GM18909 (cell line): ENCODE measurements around the gene E2F7.
A peak's percentile ranks its signal among the peaks of the same experiment; 100 is the strongest.
"Not testable (repeated sequence)": the region's sequence is repeated elsewhere in the genome, so short reads cannot be mapped to it uniquely, and the experiment has no call there.

Source experiments
- ATAC-seq: cut with Tn5 transposase; IDR thresholded peaks from one replicate; pipeline ENCODE4 v1.9.1; 2021; ENCODE audit warnings: mild to moderate bottlenecking; ENCODE audit not compliant: unreplicated experiment, poor library complexity

The E2F7 gene, protein sequence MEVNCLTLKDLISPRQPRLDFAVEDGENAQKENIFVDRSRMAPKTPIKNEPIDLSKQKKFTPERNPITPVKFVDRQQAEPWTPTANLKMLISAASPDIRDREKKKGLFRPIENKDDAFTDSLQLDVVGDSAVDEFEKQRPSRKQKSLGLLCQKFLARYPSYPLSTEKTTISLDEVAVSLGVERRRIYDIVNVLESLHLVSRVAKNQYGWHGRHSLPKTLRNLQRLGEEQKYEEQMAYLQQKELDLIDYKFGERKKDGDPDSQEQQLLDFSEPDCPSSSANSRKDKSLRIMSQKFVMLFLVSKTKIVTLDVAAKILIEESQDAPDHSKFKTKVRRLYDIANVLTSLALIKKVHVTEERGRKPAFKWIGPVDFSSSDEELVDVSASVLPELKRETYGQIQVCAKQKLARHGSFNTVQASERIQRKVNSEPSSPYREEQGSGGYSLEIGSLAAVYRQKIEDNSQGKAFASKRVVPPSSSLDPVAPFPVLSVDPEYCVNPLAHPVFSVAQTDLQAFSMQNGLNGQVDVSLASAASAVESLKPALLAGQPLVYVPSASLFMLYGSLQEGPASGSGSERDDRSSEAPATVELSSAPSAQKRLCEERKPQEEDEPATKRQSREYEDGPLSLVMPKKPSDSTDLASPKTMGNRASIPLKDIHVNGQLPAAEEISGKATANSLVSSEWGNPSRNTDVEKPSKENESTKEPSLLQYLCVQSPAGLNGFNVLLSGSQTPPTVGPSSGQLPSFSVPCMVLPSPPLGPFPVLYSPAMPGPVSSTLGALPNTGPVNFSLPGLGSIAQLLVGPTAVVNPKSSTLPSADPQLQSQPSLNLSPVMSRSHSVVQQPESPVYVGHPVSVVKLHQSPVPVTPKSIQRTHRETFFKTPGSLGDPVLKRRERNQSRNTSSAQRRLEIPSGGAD

DNA sequence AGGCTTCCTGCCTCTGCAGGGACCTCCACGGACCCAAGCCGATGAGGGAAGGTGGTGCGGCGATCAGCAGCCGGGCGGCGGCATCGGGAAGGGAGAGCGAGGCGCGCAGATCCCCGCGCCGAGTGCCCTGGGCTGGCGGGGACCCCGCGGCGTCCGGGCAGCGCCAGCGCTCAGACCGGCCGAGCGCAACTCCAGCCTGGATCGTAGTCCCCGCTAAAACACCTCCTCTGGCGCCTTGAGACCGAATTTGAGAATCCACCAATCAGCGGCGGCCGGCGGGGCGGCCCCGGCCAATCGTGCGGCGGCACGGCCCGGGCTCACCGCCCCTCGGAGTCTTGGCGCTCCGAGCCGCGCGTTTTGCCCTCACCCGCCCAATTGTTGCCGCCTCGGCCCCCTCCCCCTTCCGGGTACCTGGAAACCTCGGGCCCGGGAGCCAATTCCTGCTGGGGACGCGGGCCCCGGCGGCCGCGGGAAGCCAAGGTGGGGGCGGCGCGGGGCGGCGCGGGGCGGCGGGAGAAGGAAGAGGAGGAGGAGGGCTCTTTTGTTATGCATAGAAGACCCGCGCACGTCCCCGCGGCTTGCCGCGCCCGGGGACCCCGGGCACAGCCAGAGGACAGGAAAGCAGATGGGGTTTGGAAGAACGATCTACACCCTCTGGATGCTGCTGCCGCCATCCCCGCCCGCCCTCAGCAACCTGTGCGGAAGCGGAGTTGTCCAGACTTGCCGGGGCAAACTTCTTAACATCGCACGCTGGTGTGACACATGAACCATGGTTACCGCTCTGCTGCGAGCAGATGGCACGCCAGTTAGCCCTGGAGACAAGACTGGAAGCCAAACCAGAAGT lies at the start of gene E2F7:
Gene E2F7 (minus strand): TSS at position 209 of the 844 bp plus-strand sequence. CDS start 934 bp downstream, outside the sequence.
- ATAC-seq: peak; percentile 70

DNA sequence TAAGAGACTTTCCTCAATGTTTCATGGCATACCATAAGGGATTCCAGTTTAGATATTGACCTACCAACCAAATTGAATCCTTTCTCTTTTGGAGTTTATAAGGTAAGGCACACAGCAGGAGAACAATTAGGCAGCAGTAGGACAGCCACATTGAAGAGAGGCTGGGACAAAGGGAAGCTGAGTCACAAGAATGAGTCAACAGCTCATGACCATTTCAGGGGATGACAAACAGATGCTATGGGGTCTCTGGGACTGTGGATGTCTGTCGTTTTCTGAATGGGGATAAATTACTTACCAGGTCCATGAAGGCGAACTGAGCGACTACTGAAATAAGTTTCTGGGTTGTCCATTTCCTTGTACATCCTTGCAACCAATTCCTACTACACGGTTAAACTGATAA lies 48.6 kb upstream of the E2F7 start:
- no peak for ATAC-seq

DNA sequence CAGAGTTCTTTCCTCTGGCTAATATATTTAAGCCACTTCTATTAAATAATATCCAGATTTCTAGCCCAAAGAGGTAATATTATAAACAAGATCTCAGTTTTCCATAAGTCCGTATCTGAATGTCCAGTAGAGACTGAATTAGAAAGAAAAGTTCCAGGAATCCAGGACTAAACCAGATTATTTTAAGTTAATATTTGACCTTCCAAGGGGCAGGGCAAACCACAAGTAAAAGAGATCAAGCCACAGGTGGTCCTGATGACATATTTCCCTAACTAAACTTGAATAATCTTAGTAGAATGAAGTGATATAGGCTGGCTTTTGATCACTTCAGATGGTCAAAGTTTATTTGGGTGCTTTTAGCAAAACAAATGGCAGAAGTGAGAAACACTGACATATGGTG lies 43.3 kb upstream of the E2F7 start:
- no peak for ATAC-seq

DNA sequence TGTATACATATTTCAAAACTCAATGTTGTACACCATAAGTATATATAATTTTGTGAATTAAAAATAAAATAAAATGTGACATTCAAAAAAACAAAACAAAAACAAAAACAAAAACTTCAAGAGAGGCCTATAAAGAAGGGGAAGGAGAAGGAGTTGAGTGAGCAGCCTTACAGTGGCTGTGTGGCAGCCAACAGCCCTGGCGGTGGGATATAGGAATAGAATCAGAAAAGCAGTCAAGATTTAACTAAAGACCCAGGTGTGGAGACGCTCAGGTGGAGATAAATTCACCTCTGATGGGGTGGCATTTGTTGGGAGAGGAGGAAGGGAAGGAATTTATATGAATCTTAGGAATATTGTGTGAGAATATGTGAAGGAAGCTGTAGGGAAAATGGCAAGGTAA lies 41.8 kb upstream of the E2F7 start:
- no peak for ATAC-seq

DNA sequence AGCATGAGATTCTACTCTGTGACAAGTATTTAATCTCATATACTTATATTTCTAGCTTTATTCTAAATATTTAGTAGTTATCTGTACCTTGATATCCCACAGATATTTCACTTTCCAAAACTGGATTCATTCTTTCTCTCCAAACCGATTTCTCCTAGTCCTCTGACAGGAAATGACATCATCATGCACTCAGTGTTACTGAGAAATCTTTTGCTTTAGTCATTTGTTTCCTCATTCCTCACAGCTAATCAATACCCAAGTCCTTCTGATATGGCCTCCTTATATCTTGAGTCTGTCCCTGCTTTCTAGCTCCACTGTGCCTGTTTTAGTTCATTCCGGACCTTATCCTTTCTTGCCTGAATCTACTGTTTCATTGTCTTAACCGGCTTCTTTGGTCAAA lies 39.4 kb upstream of the E2F7 start:
- ATAC-seq: no peak

DNA sequence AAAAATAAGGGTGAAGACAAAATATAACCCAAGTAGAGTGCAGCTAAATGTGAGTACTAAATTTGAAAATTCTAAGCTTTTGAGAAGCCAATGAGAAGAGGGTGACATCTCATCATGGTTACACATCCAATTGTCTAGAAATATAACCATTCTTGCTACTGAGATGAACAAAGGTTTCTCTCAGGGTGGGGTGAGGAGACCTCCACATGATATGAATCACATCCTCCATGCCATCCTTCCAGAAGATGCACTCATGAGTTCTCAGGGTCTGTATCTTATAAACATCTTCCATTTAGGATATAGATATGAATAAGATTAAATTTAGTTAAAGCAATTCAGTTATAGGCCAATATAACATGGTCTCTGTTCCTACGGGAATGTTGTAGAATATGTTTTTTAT lies 38.9 kb upstream of the E2F7 start:
- no peak for ATAC-seq

DNA sequence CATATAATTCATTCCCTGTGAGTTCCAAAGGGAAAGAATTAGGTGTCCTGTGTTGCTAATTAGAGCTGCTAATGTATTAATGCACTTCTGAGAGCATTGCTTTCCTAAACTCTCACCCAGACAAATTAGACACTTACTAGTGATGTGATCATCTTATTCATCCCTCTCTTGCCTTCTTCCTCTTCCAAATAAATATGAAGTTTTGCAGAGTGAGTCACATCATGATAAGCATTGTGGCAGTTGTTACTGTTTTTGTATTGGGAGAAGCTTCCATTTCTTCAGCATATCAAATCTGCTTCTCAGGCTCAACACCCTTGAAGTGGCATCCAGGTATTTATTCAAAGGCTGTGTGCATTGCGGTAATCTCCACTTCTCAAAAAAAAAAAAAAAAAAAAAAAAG lies 37.3 kb upstream of the E2F7 start:
- ATAC-seq: no peak

DNA sequence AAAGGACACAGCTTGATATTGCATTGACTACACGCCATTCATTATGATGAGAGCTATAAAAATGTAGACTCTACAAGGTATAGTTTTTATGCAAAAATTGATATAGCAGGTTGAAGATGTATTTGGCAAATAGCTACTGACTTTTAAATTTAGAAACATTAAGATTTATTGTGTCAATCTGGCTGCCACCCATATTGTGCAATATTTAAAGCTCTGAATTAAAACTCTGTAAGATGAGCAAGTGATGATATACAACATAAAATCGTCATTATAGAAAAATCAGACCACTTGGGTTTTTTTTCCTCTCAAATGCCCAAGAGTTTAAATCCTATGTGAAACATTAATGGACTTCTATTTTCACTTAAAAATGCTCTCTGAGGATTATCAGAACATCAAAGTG lies 36.8 kb upstream of the E2F7 start:
- ATAC-seq: no peak

DNA sequence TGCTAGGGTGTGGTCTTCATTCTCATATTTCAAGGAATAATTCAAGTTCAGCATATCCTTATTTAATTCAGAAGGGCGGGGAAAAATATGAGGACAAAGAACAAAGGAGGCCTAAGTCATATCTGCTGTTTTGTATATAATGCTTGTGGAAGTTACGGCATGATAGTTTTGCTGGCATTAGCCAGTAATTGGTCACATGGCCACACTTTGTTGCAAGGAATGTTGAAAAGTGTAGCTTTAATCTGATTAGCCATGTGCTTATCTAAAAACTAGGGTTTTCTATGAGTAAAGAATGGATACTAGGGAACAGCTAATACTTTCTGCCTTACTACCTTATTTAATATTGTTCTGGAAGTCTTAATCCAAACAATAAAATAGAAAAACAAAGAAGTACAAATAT lies 34.4 kb upstream of the E2F7 start:
- no peak for ATAC-seq

DNA sequence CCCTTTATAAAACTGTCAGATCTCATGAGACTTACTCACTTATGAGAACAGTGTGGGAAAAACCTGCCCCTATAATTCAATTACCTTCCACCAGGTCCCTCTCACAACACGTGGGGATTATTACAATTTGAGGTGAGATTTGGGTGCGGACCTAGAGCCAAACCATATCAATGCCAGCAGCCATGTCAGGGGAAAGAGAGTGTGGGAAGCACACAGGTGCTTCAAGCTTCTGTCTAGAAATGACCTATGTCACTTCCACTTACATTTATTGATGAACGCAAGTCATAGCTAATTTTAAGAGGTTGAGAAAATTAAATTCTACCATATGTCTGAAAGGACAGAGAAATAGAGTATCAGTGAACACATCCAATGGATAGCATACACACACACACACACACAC lies 32.5 kb upstream of the E2F7 start:
- no peak for ATAC-seq

DNA sequence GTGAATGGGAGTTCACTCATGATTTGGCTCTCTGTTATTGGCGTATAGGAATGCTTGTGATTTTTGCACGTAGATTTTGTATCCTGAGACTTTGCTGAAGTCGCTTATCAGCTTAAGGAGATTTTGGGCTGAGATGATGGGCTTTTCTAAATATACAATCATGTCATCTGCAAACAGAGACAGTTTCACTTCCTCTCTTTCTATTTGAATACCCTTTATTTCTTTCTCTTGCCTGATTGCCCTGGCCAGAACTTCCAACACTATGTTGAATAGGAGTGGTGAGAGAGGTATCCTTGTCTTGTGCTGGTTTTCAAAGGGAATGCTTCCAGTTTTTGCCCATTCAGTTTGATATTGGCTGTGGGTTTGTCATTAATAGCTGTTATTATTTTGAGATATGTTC lies 26.9 kb upstream of the E2F7 start:
- not testable (repeated sequence) for ATAC-seq

DNA sequence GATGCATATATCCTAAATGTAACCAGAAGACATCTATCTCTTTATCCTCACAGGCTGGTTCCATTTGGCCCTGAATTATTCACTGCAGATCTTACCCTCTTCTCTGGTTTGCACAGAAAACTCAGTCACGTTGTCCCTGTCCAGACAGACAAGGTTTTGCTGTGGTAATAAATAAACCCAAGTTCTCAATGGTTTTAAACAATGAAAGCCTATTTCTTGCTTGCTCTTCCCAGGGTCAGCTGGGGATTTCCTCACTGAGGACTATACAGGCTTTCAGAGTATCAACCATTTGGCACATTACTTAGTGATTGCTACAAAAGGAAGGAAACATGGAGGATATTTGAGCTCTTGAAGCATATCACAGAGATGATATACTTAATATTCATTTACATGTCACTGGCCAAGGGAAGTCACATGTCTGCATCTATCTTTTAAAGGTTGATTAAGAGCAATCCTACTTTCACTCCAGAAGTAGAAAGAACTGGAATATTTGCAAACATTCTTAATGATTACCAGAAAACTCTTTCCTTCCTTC lies 24.4 kb upstream of the E2F7 start:
- no peak for ATAC-seq

DNA sequence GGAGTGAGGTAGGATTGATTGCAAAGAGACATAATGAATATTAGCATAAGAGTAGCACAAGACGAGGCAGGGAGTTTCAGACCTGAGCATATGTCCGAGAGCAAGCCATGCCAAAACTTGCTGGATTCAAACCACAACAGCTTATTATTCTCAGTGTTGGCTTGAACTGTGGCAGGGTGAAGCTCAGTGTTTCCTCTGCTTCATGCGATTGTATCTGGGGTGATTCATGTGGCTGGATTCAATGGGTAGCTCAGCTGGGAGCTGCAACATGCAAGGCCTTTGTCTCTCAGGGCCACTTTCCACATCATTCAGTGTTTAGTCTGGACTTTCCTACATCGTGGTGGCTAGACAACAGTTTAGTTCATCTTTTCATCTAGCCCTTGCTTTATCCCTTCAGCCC lies 22.1 kb upstream of the E2F7 start:
- ATAC-seq: no peak

DNA sequence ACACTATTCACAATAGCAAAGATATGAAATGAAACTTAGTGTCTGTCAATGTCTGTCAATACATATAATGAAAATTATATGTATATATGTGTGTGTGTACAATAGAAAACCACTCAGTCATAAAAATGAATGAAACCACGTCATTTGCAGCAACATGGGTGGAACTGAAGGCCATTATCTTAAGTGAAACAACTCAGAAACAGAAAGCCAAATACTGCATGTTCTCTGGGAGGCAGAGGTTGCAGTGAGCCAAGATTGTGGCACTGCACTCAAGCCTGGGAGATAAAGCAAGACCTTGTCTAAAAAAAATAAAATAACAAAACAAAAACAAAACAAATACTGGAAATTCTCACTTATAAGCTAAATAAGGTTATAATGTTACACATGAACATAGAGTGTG lies 16.7 kb upstream of the E2F7 start:
- no peak for ATAC-seq

DNA sequence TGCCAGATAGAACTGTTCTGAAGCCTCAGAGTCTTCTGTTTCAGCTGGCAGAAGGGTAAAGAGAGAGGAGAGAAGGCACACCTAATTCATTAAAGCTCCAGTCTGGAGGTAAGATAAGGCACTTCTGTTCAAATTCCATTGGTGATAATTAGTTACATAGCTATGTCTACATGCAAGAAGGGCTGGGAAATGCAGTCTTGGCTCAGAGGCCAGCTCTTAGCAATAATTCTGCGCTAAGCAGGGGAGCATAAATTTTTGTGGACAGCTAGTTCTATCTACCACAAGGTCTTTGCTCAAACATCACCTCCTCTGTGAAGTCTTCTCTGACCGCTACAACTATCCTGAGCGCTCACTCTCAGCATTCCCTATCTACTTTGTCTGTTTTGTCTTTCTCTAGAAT lies 14.3 kb upstream of the E2F7 start:
- no peak for ATAC-seq

DNA sequence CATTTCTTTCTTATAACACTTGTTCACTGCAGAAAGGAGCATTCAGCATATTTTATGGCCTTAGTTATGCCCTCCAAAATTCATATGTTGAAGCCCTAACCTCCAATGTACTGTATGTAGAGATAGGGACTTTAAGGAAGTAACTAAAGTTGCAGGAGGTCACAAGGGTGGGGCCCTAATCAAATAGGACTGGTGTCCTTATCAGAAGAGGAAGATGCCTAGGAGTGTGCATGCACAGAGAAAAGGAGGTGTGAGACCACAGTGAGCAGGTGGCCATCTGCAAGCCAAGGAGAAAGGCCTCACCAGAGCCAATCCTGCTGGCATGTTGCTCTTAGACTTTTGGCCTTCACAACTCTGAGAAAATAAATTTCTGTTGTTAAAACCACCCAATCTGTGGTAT lies 12.9 kb upstream of the E2F7 start:
- no peak for ATAC-seq

DNA sequence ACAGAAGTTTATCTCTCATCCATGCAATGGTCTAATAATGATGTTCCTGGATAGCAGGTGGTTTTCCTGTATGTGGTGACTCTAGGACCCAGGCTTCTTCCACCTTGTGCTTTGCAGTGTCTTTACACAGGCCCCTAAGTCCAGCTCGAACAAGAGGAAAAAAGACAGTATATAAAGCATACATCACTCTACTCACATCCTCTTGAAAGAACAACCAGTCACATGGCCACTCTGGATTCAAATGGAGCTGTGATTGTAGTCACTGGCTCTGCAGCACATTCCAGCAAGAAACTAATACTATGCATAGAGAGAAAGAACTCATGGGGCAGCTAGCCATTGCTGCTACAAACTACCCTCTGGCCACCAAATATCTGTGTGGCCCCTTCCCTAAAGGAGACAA lies 11.5 kb upstream of the E2F7 start:
- no peak for ATAC-seq

DNA sequence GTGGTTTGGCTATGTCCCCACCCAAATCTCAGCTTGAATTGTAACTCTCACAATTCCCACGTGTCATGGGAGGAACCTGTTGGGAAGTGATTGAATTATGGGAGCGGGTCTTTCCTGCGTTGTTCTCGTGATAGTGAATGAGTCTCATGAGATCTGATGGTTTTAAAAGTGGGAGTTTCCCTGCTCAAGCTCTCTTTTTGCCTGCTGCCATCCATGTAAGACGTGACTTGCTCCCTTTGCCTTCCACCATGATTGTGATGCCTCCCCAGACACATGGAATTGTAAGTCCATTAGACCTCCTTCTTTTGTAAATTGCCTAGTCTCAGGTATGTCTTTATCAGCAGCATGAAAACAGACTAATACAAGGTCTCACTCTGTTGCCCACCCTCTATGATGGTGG lies 8.5 kb upstream of the E2F7 start:
- ATAC-seq: not testable (repeated sequence)

DNA sequence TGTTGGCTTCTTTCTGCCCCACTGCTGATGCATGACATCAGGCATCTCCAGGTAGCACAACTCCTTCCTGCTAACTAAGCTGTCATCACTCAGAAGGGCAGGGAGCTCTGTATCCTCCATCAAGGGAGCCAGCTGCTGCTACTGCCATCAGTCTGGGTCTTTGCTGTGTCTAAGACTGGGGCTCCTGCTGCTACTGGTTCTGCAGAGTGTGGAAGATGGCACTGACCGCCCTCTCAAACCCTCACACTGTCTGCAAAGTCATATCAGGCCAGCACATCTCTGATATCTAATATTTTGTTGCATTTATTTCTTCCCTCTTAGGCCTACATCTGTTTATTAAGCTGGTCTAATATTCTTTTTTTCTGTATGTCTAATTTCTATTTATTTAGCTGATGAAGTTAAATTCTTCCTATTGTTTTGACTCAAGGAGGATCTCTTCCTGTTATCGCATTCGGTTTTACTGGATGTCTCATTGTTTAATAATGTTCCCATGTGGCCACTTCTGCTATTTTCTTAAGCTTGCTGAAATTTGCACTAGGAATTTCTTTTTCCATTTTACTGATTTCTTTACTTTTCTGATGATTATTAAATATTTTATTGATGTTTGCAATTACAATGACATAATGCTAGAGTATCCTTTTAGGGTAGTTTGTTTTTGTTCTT lies 7.6 kb upstream of the E2F7 start:
- ATAC-seq: no peak
